Stimulated activated CD4-positive, alpha-beta T cell treated with anti-CD3 and anti-CD28 coated beads, Interleukin-2, amount 100 ng/mL, for 4 hours (primary cell): ENCODE results near the gene ARID2.

ENCODE experiments used
- DNase-seq: peaks from one replicate; pipeline ENCODE4 v3.0.0-alpha.2; 2020; ENCODE audit warnings: low read depth

The ARID2 gene

DNA sequence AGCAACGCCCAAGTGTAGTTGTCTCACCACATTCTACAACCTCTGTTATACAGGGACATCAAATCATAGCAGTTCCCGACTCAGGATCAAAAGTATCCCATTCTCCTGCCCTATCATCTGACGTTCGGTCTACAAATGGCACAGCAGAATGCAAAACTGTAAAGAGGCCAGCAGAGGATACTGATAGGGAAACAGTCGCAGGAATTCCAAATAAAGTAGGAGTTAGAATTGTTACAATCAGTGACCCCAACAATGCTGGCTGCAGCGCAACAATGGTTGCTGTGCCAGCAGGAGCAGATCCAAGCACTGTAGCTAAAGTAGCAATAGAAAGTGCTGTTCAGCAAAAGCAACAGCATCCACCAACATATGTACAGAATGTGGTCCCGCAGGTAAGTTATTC is 123.0 kb downstream of the ARID2 start:
- no peak for DNase-seq

DNA sequence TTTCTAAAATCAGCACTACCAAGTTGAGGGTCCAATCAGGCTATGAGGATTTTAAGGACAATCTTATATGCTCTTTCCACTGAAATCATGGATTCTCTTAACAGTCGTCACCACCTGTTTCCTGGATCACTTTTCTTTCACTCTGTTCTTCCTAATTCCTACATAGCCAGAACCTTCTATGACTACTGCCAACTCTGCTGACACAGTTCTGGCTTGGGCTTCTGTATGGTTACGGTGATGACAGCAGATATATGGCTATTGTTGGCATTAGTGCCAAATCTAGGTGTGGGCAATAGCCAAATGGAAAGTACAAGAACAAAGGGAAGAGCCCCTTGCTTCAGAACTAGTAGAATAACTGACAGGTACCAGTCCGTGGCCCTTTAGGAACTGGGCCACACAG is 124.0 kb downstream of the ARID2 start:
- DNase-seq = no peak

DNA sequence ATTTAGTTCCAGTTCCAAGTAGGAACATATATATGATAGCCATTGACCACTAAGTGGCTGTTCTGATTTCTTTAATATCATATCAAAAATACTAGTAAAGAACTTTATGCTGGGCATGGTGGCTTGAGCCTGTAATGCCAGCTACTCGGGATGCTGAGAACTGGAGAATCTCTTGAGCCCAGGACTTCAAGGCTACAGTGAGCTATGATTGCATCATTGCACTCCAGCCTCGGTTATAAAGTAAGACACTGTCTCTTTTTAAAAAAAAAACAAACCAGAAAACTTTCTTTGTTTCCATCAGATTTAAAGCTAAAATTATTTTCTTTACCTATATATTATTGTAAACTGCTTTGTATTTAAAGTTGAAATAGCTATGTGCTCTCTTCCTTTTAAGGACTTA is 133.8 kb downstream of the ARID2 start:
- no peak for DNase-seq

DNA sequence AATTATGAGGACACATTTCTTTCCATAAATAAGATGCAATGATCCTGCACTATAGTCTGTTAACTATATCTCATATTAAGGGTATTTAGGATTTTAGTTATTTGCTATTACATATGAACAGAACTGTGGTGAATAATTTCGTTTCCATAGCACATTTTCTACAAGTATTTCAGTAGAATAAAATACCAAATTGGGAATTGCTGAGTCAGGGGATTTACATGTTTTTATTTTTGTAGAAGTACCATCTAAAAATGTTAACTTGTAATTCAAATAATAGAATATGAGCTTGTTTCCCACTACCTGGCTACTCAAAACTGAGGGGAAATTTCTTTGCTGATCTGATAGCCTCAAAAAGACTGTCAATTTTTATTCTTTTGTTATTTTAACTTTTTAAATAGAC is 136.8 kb downstream of the ARID2 start:
- no peak for DNase-seq

DNA sequence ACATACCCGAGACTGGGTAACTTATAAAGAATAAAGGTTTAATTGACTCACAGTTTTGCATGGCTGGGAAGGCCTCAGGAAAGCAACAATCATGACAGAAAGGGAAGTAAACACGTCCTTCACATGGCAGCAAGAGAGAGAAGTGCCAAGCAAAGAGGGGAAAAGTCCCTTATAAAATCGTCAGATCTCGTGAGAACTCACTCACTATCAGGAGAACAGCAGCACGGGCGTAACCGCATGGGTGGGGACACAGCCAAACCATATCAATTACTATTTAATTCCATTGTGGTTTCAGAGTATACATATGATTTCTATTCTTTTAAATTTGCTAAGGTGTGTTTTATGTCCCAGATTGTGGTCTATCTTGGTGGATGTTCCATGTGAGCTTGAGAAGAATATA is 142.9 kb downstream of the ARID2 start:
- DNase-seq = no peak

DNA sequence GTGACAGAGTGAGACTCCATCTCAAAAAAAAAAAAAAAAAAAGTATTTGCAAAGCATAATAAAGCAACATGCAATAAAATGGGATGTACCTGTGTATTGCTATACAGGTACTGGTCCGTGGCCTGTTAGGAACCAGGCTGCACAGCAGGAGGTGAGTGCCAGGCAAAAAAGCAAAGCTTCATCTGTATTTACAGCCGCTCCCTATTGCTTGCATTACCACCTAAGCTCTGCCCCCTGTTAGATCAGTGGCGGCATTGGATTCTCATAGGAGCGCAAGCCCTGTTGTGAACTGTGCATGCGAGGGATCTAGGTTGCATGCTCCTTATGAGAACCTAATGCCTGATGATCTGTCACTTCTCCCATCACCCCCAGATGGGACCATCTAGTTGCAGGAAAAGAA is 147.6 kb downstream of the ARID2 start:
- DNase-seq = no peak

DNA sequence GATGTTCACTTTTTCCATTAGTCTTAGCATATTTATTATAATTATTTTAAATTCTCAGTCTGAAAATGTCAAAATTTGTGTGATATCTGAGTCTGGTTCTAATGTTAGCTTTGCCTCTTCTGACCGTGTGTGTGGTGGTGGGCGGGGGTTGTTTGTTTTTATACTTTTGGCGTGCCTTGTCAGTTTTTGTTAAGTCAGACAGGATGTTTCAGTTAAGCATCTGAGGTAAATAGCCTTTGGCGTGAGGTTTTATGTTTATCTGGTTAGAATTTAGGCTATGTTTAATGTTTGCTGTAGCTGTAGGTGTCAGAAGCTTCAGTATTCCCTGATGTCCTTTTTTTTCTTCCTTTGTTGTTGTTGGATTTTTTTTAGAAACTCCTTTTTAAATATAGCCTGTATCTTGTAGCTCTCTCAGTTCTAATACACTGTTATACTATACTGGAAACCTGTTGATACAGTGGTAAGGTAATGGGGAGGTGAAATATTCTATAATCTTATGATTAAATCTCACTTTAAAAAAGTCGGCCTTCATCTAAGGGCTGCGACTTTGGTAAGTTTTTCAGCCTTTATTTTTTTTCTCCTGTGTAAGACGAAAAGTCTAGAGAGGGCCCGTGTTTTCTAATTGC is 149.2 kb downstream of the ARID2 start:
- DNase-seq = no peak

DNA sequence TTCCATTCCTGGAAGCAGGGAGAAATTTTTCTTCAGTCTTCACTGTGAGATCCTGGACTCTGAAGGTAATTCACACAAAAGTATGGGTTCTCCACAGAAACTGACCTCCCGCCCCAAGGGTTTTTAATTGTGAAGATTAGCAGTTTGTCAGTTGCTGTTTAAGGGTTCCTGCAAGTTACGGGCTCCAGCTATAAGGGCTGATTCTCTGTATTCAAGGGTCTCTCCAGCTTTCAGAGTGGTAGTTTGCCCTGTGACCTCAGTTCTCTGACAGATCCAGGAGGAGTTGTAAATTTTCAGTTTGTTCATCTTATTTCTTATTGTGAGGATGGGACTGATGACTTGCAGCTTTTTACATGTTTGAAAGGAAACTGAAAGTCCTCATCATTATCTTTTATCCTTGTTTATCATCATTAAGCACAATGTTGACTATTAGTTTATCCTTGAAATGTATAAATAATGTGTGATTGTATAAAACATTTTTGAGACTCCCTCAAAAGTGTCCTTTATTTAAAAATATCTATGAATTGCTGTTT is 149.9 kb downstream of the ARID2 start:
- DNase-seq = no peak

DNA sequence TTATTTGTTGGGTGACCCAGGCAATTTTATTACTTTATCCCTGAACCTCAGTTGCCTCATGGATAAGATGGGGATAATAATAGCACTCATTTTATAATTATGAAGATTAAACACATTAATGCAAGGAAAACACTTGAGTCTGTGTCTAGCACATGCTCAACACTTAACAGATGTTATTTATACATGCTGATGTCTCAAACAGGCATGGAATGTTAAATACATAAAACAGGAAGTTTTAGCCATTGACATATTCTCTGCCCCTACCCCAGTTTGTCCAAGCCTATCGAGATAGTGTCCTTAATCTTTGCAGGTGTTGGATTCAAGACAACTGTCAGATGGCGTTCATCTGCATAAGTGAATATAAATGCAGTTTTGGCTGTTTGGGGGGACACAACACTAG is 151.0 kb downstream of the ARID2 start:
- no peak for DNase-seq

DNA sequence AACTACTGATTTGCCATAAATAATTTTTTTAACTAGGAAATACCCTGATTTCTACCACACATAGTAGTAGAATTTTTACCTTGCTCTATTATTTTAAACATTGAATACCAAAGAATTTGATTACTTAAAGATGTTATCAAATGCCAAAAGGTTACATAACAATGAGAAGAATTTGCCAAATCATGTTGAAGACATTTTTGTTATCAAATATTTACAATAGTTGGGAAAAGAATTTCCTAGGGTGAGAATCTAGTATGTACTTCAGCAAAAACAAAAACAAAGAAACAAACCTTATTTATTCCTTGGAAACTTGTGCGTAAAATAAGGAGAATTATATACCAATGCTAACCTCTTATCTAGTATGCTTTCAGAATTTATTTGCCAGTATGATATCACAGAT is 153.7 kb downstream of the ARID2 start:
- no peak for DNase-seq

DNA sequence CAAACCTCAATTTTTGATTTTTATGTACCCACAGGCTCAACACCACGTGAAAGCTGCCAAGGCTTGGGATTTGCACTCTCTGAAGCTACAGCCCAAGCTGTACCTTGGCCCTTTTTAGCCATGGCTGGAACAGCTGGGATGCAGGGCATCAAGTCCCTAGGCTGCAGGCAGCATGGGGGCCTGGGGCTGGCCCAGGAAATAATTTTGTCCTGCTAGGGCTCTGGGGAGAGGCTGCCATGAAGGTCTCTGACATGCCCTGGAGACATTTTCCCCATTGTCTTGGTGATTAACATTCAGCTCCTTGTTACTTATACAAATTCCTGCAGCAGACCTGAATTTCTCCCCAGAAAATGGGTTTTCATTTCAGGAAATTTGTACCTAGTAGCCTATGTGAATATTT is 157.2 kb downstream of the ARID2 start:
- no peak for DNase-seq

DNA sequence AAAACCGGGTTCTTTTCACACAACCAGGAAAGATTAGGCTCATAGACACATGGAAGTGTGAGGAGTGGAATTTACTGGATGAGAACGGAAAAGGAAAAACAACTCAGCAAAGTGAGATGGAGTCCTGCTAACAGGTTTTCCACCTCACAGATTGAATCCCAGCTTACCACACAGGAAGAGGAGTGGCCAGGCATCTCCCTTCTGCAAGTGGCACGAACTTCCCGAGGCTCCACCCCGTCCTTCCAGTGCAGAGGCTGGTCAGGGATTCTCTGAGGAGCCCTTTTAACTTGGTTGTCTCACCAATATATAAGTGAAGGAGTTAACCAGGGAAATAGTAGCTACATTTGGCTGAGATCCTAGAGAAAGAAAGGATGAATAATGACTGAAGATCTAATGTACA is 158.0 kb downstream of the ARID2 start:
- no peak for DNase-seq

DNA sequence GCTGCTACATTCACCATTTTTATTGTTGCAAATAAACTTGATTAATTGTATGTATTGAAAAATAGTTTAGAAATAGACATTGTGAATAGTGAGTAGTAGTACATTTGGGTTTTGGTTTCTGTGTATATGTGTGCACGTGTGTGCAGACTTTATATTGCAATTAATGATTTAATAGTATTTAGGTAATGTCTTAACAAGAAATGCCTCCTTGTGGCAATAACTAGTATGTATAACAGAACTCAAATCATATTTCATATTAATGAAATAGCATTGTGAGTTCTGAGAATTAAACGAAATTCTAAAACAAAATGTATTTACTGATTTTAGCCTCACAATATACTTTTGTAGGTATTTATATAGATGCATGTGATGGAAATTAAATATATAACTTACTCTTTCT is 160.8 kb downstream of the ARID2 start:
- no peak for DNase-seq

DNA sequence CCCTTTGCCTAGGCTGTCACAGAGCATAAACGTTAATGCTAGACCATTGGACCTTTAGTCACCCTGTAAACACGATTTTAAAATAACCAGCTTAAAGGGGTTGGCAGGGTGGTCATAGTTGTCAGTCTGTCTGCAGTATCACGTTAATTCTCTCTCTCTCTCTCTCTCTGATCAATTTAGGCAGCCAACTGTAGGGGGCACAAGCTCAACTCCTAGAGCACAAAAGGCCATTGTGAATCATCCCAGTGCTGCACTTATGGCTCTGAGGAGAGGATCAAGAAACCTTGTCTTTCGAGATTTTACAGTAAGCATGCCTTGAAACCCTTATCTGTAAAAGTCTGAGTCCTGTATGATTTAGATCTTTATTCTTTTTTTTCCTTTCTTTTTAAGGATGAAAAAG is 163.7 kb downstream of the ARID2 start:
- no peak for DNase-seq

DNA sequence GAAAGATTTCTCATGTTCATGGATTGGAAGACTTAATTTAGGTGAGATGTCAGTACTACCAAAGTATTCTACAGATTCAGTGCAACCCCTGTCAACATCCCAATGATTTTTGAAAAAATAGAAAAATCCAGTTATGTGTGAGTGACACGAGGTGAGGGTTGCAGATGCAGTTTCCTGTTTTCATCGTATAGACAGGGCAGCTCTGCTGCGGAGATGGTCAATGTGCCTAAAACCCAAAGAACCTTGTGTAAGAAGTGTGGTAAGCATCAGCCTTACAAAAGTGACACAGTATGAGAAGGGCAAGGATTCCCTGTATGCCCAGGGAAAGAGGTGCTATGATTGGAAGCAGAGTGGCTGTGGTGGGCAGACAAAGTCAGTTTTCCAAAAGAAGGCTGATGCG is 166.5 kb downstream of the ARID2 start:
- DNase-seq = no peak

DNA sequence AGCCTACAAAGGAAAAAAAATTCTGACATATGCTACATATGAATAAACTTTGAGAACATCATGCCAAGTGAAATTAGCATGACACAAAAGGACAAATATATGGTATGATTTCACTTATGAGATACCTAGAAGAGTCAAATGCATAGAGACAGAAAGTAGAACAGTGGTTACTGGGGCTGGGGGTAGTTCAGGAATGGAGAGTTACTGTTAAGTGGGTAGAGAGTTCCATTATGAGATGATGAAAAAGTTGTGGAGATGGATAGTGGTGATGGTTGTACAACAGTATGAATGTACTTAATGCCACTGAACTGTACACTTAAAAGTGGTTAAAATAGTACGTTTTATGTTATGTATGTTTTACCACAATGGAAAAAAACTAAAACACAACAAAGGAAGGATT is 168.6 kb downstream of the ARID2 start:
- no peak for DNase-seq

DNA sequence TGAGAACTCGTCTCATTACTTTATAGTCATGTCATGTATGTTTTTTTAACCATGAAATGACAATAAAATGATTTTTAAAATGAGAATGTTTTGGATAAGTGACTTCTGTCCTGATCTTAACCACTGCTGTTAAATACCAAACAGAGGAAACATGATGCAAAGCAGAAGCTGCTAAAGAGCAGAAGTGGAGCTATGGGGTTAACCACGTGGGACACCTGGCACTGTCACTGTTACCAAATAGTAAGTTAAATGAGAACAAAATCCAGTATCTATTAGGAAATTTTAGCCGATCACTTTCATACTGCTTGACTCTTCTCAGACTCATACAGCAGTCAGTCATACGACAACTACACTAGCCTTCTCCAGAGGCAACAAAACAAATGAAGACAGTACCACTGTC is 178.4 kb downstream of the ARID2 start:
- DNase-seq = no peak

DNA sequence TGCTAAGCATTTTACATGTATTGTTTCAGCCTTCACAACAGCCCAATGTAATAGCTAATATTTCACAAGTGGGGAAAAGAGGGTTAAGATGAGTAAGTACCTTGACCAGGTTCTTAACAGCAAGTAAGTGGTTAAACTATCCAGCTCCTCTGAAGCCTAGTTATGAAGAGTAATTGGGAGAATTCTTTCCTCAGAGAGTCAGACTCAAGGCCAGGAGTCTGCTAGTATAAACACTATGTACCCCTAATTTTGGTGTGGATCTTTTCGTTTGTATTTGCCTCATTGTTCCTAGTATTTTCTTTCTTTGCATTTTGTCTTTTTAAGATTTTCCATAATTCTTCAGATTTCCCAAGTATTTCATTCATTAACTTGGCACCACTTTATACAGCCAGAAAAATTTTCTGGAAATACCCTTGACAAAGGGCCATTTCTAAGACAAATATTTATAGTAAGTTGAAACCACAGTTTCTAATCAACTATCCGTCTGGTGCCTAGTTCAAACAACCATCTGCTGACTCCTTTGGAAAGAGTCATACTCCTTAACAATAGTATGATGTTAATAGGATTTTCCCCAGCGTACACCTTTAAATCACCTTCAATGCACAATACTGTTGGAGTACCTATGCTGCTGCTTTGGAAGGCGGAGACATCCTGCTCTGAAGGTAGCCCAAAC is 179.7 kb downstream of the ARID2 start:
- DNase-seq = no peak

DNA sequence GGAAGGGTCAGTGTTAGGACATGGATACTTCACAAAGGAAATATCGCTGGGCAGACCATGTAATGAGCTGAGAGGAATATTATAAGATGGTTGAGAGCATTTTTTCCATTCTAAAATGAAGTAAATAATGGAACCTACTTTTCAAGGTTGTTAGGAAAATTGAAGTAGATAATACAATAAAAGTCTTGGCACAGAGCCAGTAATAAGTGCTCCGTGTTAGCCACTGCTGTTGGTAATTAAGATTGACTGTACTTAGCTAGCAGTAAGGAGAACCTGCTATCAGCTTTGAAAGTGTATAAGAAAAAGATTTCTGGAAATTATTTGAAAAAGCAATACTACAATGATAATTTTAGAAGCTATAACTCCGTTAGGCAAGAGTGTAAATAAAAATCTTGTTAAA is 183.3 kb downstream of the ARID2 start:
- no peak for DNase-seq

DNA sequence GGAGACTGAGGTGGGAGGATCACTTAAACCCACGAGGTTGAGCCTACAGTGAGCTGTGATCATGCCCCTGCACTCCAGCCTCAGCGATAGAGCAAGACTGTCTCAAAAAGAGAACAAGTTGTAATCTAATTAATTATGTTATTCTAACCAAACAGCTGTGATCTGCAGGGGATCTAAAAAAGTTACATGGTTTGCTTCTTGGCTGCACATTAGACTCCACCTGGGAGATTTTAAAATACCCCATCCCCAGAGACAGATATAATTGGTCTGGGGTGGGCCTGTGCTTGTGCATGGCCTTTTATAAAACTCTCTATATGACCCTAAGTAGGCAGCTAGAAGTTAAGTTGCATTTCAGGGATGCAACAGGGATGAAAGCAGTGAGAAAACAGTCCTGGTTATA is 184.1 kb downstream of the ARID2 start:
- DNase-seq = no peak

DNA sequence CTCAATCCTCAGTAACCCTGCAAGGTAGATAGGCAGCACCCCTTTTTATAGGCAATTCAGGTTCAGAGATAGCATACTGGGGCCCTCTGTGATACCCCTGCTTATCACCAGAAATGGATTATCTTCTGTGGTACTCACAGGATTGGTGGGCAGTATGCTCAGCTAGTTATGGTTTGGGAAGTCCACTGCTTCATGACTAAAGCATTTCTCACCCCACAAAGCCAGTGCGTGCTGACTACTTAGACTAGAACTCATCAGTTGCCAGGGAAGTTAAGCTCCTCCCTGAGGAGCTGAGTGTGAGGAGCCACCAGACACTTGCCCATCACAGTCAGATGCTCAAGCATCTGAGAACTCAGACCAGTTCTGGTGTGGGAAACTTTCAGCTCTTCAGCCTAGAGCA is 184.6 kb downstream of the ARID2 start:
- no peak for DNase-seq

DNA sequence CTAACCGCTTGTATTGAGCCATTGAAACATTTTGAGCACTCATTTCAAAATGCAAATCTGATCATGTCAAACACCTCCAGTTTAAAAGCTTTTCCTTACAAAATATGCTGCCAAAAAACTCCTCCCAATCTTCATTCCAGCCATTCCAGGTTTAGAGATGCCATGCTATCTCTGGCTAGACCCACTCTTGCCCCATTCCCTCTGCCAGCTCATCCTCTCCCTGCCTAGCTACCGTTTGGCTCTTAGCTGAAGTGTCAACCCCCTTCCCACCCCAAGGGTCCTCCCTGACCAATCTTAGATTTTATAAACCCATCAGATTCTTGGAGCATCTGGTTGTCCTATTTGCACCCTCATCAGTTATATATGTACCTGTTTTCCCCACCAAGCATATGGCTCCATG is 185.9 kb downstream of the ARID2 start:
- no peak for DNase-seq

DNA sequence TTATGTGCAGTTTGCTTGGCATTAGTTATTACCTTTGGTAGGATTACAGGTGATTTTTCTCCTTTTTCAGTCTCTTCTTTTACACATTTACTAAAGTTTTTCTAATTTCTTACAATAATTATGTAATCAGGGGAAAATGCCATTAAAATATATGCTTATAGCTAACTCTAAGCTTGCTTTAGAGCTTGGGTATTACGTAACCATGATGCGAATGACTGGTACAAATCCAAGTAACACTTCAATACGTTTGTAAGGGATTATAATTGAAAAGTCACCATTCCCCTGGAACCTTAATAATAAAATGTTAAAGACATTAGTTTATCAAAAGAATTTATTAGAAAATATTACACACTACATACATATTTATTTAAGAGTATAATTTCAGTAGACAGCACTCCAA is 189.3 kb downstream of the ARID2 start:
- no peak for DNase-seq

DNA sequence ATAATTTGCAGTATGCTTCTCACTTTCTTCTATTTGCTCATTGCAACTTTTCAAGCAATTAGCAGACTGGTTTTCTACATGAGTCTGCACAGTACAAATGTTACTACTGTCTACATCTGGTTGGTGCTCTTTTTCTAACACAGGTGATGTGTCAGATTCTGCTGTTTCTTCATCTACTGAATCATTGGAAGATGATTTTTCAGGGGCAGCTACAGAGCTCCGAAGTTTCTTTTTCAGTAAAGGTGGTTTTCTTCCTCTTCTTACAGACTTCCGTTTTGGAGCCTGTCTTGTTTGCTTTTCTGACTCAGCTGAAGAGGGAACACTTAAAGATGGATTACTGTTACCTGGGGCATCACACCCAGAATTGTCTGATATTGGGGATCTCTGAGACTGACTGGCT is 198.8 kb downstream of the ARID2 start:
- DNase-seq = no peak
